MCF 10A (cell line): Measurements from ENCODE around the gene PTPRM. TPM values are rescaled to one million over a fixed set of nuclear protein-coding genes. Genes with fewer than 3 reads are reported as not detected.

Experiments
- BruUV-seq: library from RNA; stranded (reverse); fragments of 400-500 nt; replicated peaks from 2 replicates; lab custom pipeline; 2021; lab: Mats Ljungman, UMichigan
- CTCF ChIA-PET: fragments of 300-600 bp; sonication (Branson Sonifier 250); formaldehyde crosslinking; extraction: SDS; loops from one replicate; lab custom pipeline; 2021; ENCODE audit warnings: antibody characterized with exemption, inconsistent platforms; lab: Yijun Ruan, JAX
- POLR2A ChIA-PET: fragments of 300-600, 350-650 bp; sonication (Branson Sonifier 250); formaldehyde crosslinking; extraction: SDS; loops from one replicate; lab custom pipeline; 2020; ENCODE audit warnings: antibody characterized with exemption, inconsistent platforms; lab: Yijun Ruan, JAX
- DNase-seq: peaks from one replicate; pipeline ENCODE4 v3.0.0-alpha.2; 2018; ENCODE audit not compliant: unreplicated experiment
- H3K27ac Mint-ChIP-seq: one replicate; pipeline ENCODE4 v1.8.0; 2022; ENCODE audit warnings: mild to moderate bottlenecking, low read depth, mixed read lengths; ENCODE audit not compliant: unreplicated experiment
- H3K27me3 Mint-ChIP-seq: one replicate; pipeline ENCODE4 v1.8.0; 2022; ENCODE audit warnings: mixed read lengths; ENCODE audit not compliant: insufficient read depth, unreplicated experiment
- H3K36me3 Mint-ChIP-seq: one replicate; pipeline ENCODE4 v1.8.0; 2022; ENCODE audit warnings: mild to moderate bottlenecking, moderate library complexity, mixed read lengths; ENCODE audit not compliant: insufficient read depth, unreplicated experiment
- H3K4me1 Mint-ChIP-seq: one replicate; pipeline ENCODE4 v1.8.0; 2022; ENCODE audit warnings: mixed read lengths; ENCODE audit not compliant: insufficient read depth, unreplicated experiment
- H3K4me3 Mint-ChIP-seq: one replicate; pipeline ENCODE4 v1.8.0; 2022; ENCODE audit warnings: mild to moderate bottlenecking, moderate library complexity, mixed read lengths; ENCODE audit not compliant: unreplicated experiment
- H3K9me3 Mint-ChIP-seq: one replicate; pipeline ENCODE4 v1.8.0; 2022; ENCODE audit warnings: mixed read lengths; ENCODE audit not compliant: unreplicated experiment
- CTCF ChIP-seq: fragments of 200-600 bp; IDR thresholded peaks from one replicate; pipeline ENCODE4 v1.8.0; 2022; ENCODE audit warnings: antibody characterized with exemption, mild to moderate bottlenecking; ENCODE audit not compliant: unreplicated experiment
- intact Hi-C: fragments of 100-400 bp; cut with micrococcal nuclease; formaldehyde crosslinking; loops from 2 replicates; pipeline ENCODE4 v1.14.1; 2022
- total RNA-seq: library from RNA; stranded (reverse); gene quantifications from 2 replicates; pipeline ENCODE4 v1.2.3, GENCODE V29; 2022

The PTPRM gene
- total RNA-seq, 1 experiment from 2014 or later = 82.8 TPM

GRCh38 chr18:8030201-8030600 lies 463.1 kb downstream of the PTPRM start:
- DNase-seq = no peak
- H3K27me3 Mint-ChIP-seq = no peaks in the 10 kb centered on the region
- BruUV-seq = no TSS peak
- no peak for TF ChIP-seq CTCF
- POLR2A ChIA-PET = no interaction called here
- H3K36me3 Mint-ChIP-seq = peaks cover 9% of the 10 kb centered on the region
- peaks cover 7% of the 10 kb centered on the region for H3K4me1 Mint-ChIP-seq
- intact Hi-C loops = no loop called here
- CTCF ChIA-PET = no interaction called here
- no peak overlapping the region for H3K4me3 Mint-ChIP-seq
- no peak overlapping the region for H3K27ac Mint-ChIP-seq
- H3K9me3 Mint-ChIP-seq = no peaks in the 10 kb centered on the region

- peaks cover 14% of the 10 kb centered on the region for H3K4me1 Mint-ChIP-seq
- no peaks in the 10 kb centered on the region for H3K27me3 Mint-ChIP-seq
- ChIA-PET POLR2A (no interaction called here), CTCF (interaction anchor here (0.6 to 0.7 kb wide), 2 partner anchors 159 to 242 kb away, joined by 3 to 4 read pairs; no protein-coding TSS in a partner anchor)
- no peaks in the 10 kb centered on the region for H3K9me3 Mint-ChIP-seq
- TF ChIP-seq CTCF = no peak
- intact Hi-C loops = no loop called here
- peaks cover 9% of the 10 kb centered on the region for H3K36me3 Mint-ChIP-seq
- no TSS peak for BruUV-seq
- DNase-seq = no peak
- no peak overlapping the region for H3K4me3 Mint-ChIP-seq
- no peak overlapping the region for H3K27ac Mint-ChIP-seq
Observed at GRCh38 chr18:8031496-8031895, 464.4 kb downstream of the PTPRM start.

- BruUV-seq = no TSS peak
- POLR2A ChIA-PET = no interaction called here
- Mint-ChIP-seq H3K27me3 (no peaks in the 10 kb centered on the region), H3K4me1 (peaks cover 16% of the 10 kb centered on the region), H3K9me3 (no peaks in the 10 kb centered on the region), H3K27ac (no peak overlapping the region), H3K4me3 (no peak overlapping the region), H3K36me3 (peaks cover 9% of the 10 kb centered on the region)
- no peak for DNase-seq
- CTCF ChIA-PET = interaction anchor here (0.8 to 1.0 kb wide), 2 partner anchors 9 to 18 kb away, joined by 3 read pairs; no protein-coding TSS in a partner anchor
- no peak for TF ChIP-seq CTCF
- intact Hi-C loops = no loop called here
Observed at GRCh38 chr18:8034674-8035073, 467.6 kb downstream of the PTPRM start.

GRCh38 chr18:8036551-8036950 lies 469.4 kb downstream of the PTPRM start:
- Mint-ChIP-seq H3K9me3 (no peaks in the 10 kb centered on the region), H3K27me3 (no peaks in the 10 kb centered on the region), H3K27ac (no peak overlapping the region), H3K36me3 (peaks cover 5% of the 10 kb centered on the region), H3K4me1 (peaks cover 15% of the 10 kb centered on the region), H3K4me3 (no peak overlapping the region)
- POLR2A ChIA-PET = interaction anchor here (0.5 to 0.8 kb wide), 3 partner anchors 11 to 247 kb away, joined by 3 read pairs; no protein-coding TSS in a partner anchor
- no TSS peak for BruUV-seq
- TF ChIP-seq CTCF = no peak
- CTCF ChIA-PET = interaction anchor here (0.8 to 1.0 kb wide), 2 partner anchors 115 to 231 kb away, joined by 3 read pairs; no protein-coding TSS in a partner anchor
- DNase-seq = no peak
- intact Hi-C loops = no loop called here
